AG04450 (cell line): ENCODE measurements around the gene RPL39L. TPM values are rescaled to one million over a fixed set of nuclear protein-coding genes. Genes with fewer than 3 reads are reported as not detected.

Experiments
- CTCF ChIA-PET: fragments of 300-600, 350-600 bp; formaldehyde crosslinking; extraction: SDS; loops from one replicate; lab custom pipeline; 2022; ENCODE audit warnings: antibody characterized with exemption, inconsistent platforms; lab: Charles Lee
- POLR2A ChIA-PET: fragments of 350-600 bp; formaldehyde crosslinking; extraction: SDS; loops from one replicate; lab custom pipeline; 2021; ENCODE audit warnings: antibody characterized with exemption, inconsistent platforms; lab: Yijun Ruan, JAX
- DNase-seq: peaks from one replicate; pipeline ENCODE4 v3.0.0-alpha.2; 2011; ENCODE audit warnings: low read depth, low spot score
- H3K27ac ChIP-seq: one replicate; pipeline ENCODE4 v1.5.1; 2012; ENCODE audit warnings: low read depth, low read length, control low read depth
- H3K27me3 ChIP-seq: one replicate; pipeline ENCODE4 v1.6.0; 2012; ENCODE audit warnings: low read length; ENCODE audit not compliant: control insufficient read depth, insufficient read depth
- H3K4me3 ChIP-seq: 2 replicates; pipeline ENCODE4 v1.5.1; 2011; ENCODE audit warnings: mild to moderate bottlenecking, low read depth, low read length, control low read depth
- H3K9me3 ChIP-seq: 2 replicates; pipeline ENCODE4 v1.5.1; 2012; ENCODE audit warnings: low read length; ENCODE audit not compliant: control insufficient read depth, insufficient read depth
- CTCF ChIP-seq: IDR thresholded peaks from 2 replicates; pipeline ENCODE4 v1.5.1; 2011; ENCODE audit warnings: low read depth, low read length, control low read depth, inconsistent platforms
- polyA plus RNA-seq: library from polyadenylated mRNA; depleted of rRNA; stranded (reverse); fragments of >200 nt; gene quantifications from 2 replicates; pipeline ENCODE4 v1.2.3, GENCODE V29; 2011

The RPL39L gene
- polyA plus RNA-seq, 1 experiment: 17.0 TPM

- ChIA-PET CTCF (interaction anchor here (1.0 to 2.5 kb wide), 2 partner anchors 8 to 19 kb away, joined by 7 to 11 read pairs; partner anchors contain the start of gene RPL39L), POLR2A (no interaction called here)
- DNase-seq: no peak
- Histone ChIP-seq H3K9me3 (no peaks in the 10 kb centered on the region), H3K4me3 (no peak overlapping the region), H3K27me3 (no peaks in the 10 kb centered on the region), H3K27ac (no peak overlapping the region)
- TF ChIP-seq CTCF: no peak
Measured at GRCh38 chr3:187120326-187120725, 19.0 kb downstream of the RPL39L start.

- no peaks in the 10 kb centered on the region for H3K9me3 ChIP-seq
- no peak for DNase-seq
- CTCF ChIA-PET: interaction anchor here (1.2 to 5.0 kb wide), 10 partner anchors 9 to 600 kb away, joined by 3 to 99 read pairs (median 23); partner anchors contain the start of gene RPL39L
- POLR2A ChIA-PET: interaction anchor here (1.1 kb wide), 1 partner anchor 287 kb away, joined by 3 read pairs; no protein-coding TSS in a partner anchor
- H3K27ac ChIP-seq: no peak overlapping the region
- no peaks in the 10 kb centered on the region for H3K27me3 ChIP-seq
- H3K4me3 ChIP-seq: no peak overlapping the region
- no peak for TF ChIP-seq CTCF
Measured at GRCh38 chr3:187114511-187114910, 24.8 kb downstream of the RPL39L start.

- TF ChIP-seq CTCF: peak; percentile 61
- no peak for DNase-seq
Measured at GRCh38 chr3:187112934-187113793, 26.1 kb downstream of the RPL39L start.

GRCh38 chr3:187110156-187110555, 29.1 kb downstream of the RPL39L start:
- Histone ChIP-seq H3K27me3 (no peaks in the 10 kb centered on the region), H3K9me3 (no peaks in the 10 kb centered on the region), H3K4me3 (no peak overlapping the region), H3K27ac (no peak overlapping the region)
- TF ChIP-seq CTCF: no peak
- POLR2A ChIA-PET: no interaction called here
- no peak for DNase-seq
- CTCF ChIA-PET: interaction anchor here (0.9 to 1.5 kb wide), 2 partner anchors 55 to 605 kb away, joined by 3 to 5 read pairs; no protein-coding TSS in a partner anchor

More at GRCh38 chr3:187112934-187113793, 26.1 kb downstream of the RPL39L start:
- ChIA-PET CTCF (interaction anchor here (0.5 to 5.0 kb wide), 70 partner anchors 8 to 1118 kb away, joined by 3 to 99 read pairs (median 4); partner anchors contain the start of genes RPL39L and ST6GAL1), POLR2A (no interaction called here)
- Histone ChIP-seq H3K27ac (no peak overlapping the region), H3K4me3 (no peak overlapping the region), H3K9me3 (no peaks in the 10 kb centered on the region), H3K27me3 (no peaks in the 10 kb centered on the region)

GRCh38 chr3:187107989-187108388, 31.3 kb downstream of the RPL39L start:
- Histone ChIP-seq H3K4me3 (no peak overlapping the region), H3K27me3 (no peaks in the 10 kb centered on the region), H3K9me3 (no peaks in the 10 kb centered on the region), H3K27ac (no peak overlapping the region)
- CTCF ChIA-PET: interaction anchor here (1.0 kb wide), 1 partner anchor 32 kb away, joined by 3 read pairs; the partner anchor contains the start of gene RPL39L
- POLR2A ChIA-PET: no interaction called here
- no peak for DNase-seq
- no peak for TF ChIP-seq CTCF
